GM19043 (cell line): ENCODE measurements around the gene NOTCH3.

ENCODE experiments used
- ATAC-seq: cut with Tn5 transposase; IDR thresholded peaks from one replicate; pipeline ENCODE4 v1.9.1; 2021; ENCODE audit warnings: low read depth; ENCODE audit not compliant: unreplicated experiment

Gene NOTCH3

DNA sequence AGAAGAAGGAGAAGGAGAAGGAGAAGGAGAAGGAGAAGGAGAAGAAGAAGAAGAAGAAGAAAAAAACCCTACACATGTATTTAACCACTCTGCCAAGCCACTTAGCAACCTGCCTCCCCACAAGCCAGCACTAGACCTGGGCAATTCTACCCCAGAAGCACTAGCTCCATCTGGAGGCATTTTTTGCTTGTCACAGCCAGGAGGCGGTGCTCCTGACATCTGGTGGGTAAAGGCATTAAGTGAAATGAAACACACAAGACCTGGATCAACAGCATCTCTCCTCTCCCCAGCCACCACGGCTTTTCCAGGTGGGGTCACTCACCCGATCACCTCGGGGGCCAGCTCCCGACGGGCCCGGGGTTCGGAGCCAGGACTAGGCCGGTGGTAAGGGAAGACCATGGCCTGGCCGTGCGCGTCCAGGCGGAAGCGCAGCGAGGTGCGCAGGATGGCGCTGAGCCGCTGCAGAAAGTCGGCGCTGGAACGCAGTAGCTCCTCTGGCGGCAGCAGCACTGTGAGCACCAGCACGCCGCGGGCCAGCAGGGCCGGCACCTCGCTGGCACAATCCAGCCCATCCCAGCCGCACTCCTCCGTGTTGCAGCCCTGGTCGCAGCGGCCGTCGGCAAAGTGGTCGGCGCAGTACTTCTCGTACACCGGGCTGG, 26.9 kb downstream of the NOTCH3 start:
- no peak for ATAC-seq

DNA sequence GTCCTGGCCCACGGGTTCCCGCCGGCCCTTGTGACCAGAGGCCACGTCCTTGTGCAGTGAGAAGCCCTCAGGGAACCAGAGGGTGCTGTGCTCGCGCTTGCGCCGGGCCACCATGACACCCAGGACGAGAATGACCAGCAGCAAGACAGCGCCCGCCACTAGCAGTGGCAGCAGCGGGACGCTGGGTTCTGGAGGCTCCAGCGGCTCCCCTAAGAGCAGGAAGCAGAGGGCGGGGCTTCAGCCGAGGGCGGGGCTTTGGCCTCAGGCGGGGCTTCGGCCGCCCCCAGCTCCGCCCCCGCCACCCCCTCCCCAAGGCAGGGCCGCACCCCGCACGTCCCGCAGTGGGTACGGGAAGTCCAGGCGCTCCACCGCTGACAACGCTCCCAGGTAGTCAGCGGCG, 30.4 kb downstream of the NOTCH3 start:
- ATAC-seq = no peak

DNA sequence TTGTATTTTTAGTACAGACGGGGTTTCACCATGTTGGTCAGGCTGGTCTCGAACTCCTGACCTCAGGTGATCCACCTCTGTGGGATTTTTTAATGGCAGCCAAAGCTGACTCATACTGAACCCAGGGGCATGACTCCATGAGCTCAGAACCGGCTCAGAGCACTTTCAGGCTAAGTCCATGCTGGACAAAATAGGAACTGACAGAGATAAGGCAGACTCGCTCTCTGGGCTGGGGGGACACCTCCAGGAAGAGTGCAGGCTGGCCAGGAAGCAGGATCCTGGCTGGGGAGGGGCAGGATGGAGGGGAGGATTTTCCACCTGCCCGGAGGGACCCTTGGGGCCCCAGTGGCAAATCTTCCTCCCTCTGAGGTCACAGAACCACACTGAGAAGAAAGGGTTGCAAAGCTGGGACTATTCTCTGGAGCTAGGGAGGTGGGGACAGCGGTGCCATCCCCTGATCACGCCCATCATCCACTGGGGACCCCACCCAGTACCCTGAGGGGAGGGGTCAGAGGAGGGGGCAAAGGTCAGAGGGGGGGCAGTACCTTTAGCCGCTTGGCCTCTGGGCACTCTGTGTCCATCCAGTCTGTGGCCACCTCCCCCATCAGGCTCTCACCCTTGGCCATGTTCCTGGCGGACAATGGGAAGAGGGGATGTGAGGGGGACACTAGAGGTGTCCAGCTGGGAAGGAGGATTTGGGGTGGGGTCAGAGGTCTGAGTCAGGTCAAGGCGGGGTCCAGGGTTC, 31.1 kb downstream of the NOTCH3 start:
- no peak for ATAC-seq

DNA sequence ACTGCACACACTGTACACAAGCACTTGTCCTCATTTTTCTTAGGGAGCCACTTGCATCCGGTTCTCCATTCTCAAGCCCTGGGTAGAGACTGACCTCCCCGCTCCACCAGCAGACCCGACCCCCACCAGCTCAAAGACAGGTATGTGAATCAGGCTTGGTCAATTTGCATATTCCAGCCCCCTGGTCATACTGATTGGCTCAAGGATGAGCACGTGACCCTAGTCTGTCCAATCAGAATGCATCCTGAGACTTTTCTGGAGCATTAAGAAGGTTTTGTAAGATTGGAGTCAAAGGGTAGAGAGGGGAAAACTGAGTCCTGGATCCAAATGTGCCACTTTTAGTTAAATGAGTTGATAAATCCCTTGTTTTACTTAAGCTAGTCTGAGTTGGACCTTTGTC, 34.1 kb downstream of the NOTCH3 start:
- ATAC-seq = no peak

DNA sequence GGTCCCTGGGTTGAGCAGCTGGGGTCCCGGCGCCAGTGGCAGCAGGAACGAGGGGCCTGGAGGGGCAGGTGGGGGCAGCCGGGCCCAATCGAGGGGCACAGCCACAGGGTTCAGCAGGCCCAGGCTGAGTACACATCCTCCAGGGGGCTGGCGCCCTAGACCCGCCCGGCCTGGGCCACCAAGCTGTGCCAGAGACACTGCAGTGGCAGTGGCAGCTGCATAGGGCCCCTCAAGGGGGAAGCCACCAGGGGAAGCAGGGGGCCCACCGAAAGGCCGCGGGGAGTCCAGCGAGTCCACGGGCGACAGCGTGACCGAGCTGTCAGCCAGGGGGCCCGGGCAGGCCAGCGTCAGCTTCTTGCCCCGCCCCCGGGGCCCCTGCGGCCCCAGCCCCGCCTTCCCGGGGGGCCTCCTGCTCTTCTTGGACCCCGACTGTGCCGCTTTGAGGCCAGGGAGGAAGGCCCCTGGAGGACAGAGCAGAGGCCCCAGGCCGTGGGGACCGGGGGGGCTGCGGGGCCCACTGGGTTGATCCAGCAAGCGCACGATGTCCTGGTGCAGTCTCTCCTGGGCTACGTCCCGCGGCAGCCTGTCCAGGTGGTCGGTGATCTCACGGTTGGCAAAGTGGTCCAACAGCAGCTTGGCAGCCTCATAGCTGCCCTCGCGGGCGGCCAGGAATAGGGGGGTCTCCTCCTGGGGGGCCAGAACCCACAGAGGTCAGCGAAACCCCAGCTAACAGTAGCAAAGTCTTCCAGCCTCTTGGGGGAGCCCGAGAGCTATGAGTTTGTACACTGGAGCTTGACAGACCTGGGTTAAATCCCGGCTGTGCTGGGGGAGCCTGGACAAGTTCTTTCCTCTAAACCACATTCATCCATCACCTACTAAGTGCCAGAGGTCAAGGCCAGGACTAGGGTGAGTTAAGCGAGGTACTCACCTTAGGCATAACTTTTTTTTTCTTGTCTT, 39.5 kb downstream of the NOTCH3 start:
- ATAC-seq = no peak

DNA sequence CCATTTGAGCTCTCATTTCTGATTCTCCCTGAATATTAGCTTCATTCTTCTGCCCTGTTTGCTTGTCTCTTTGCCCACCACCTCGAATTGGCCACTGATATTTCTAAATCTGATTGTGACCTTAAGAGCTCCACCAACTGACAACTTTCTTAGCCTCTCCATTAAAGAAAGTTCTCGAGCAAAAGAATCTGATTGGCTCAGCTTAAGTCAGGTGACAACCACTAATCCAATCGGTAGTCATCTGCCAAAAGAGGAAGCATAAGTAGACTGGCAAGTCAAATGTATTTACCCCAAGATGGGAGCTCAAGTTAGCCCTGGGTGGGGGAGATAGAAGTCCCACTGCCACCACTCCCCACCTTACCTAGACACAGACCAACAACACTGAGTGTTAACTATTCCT, 41.5 kb downstream of the NOTCH3 start:
- no peak for ATAC-seq

DNA sequence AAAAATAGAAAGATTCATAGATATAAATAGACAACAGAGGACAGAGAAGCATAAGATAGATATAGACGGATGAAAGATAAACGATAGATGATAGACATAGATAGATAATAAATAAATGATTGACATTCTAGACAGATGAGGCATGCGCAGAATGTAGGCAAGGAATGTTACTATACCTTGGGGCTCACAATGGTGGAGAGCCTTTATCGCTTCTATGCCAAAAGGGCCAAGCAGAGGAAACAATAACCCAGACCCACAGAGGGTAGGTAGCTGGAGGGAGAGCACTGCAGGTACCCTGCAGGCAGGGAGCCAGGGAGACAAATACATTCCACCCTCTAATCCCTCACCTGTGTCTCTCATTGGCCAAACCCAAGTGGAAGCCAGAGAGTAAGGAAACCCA, 44.4 kb downstream of the NOTCH3 start:
- no peak for ATAC-seq

DNA sequence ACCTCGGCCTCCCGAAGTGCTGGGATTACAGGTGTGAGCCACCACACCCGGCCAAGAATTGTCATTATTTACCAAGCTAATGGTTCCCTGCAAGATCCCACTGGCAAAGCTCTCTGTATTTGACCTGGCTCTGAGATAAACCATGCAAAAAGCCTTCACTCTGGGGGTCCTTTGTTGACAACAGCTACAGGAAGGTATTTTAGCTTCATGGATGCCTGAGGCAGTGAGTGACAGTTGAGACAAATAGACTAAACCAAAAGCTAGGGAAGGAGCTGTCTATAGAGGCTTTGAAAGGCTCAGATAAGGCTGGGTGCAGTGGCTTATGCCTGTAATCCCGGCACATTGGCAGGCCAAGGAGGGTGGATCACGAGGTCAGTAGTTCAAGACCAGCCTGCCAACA, 45.5 kb downstream of the NOTCH3 start:
- ATAC-seq = no peak

DNA sequence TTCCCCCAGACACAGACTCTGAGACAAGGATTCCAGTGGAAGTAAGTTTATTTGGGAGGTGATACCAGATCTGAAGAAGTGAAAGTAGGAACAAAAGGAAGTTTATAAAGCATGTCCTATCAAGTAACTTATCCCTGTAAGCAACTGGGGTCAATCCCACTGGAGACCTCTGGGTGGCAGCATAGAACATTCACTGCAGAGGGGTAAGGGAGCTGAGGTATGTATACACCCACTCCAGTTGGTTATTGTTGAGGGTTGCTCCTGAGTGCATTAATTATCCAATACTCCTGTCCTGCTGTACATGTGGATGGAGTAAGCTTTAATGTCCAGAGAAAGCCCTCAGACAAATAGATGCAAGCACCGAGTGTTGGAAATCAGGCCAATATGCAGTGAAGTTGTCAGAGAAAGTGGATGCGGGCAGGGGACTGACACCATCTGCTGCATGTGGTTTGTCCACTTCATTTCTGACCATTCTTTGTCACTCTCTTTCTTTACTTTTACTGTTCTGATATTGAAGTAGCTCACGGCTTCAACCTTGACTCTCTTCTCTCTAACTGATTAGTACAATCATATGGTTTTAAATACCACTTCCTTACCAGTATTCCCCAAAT, 46.7 kb downstream of the NOTCH3 start:
- no peak for ATAC-seq

DNA sequence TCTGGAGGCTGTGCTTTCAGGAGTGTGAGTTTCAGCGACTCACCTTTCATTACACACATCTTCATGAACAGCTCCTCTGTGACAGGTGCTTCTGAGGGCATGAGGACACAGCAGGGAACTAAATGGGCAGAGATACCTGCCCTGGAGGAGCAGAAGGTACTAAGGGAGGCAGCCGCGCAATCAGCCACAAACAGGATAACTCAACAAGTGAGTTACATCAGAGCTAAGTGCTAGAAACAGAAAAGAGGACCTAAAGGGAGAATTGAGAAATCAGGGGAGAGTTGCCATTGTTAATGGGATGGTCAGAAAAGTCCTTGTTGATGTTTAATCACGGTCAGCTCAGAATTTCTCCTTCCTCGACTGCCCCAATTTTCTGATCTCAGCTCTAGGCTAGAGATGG, 51.1 kb downstream of the NOTCH3 start:
- ATAC-seq = no peak

DNA sequence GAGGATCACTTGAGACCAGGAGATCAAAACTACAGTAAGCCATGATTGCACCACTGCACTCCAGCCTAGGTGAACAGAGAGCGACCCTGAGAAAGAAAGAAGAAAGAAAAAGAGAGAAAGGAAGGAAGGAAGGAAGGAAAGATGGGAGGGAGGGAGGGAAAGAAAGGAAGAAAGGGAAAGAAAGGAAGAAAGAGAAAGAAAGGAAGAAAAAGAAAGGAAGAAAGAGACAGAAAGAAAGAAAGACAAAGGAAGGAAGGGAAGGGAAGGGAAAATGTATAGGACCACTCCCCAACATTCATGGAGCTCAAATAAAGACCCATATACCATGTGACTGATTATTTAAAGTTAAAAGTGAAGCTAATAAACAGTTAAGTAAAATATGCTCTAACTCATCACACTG, 53.7 kb downstream of the NOTCH3 start:
- no peak for ATAC-seq

DNA sequence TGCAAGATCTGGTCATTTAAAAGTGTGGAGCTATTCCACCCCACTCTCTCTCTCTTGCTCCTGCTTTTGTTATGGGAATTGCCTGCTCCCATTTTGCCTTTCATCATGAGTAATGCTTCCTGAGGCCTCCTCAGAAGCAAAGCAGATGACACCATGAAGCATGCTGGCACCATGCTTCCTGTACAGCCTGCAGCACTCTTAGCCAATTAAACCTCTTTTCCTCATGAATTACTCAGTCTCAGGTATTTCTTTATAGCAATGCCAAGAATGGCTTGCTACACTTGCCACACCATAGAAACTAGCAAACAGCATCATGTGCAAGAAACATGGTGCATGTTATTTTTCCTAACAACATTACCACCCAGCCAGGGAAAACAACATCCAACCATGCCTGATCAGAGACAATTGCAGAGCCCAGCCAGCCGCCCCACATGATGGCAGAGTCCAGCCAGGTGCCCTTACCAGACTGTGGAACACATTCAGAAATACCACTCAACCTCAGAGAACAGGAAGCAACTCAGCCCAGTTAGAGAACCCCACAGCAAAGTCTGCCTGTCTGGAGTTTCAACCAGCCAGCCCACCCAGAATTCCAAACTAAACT, 56.6 kb downstream of the NOTCH3 start:
- ATAC-seq = no peak

DNA sequence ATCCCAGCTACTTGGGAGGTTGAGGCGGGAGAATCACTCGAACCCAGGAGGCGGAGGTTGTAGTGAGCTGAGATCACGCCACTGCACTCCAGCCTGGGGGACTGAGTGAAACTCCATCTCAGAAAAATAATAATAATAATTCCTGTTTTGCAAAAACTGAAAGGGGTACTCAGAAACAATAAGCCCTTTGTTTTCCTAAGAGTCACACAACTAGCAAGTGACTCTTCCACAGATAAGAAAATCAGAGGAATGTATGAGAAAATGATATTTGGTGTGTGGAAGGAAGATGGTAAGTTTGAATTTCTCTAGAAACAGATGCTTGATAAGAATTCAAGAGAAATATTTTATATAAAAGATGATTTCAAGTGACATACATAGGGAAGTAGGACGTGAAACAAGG, 58.5 kb downstream of the NOTCH3 start:
- no peak for ATAC-seq

DNA sequence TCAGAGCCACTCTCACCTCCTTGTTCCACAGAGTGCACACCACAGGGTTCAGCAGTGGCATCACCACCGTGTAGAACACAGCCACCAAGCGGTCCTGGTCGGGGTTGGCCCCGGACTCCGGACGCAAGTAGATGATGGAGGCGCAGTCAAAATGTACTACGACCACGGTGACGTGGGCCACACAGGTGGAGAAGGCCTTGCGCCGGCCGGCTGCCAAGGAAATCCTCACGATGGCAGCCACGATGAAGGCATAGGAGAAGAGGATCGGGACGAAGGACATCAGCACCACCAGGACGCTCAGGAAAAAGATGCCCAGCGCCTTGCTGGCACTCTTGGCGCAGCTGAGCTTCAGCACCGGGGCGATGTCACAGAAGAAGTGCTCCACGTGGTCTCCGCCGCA, 59.7 kb downstream of the NOTCH3 start:
- no peak for ATAC-seq

DNA sequence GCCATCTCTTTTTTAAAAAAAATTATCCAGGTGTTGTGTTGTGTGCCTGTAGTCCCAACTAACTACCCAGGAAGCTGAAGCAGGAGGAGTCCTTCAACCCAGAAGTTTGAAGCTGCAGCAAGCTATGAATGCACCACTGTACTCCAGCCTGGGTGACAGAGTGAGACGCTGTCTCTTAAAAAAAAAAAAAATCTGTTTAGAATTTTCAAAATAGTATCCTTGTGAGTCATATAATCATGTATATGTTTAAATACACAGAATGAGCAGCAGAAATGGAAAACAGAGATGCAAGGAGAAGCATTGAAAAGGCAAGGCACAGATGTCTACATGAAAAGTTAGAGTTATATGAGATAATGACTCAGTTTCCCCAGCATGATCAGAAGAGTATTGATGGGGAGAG, 62.4 kb downstream of the NOTCH3 start:
- ATAC-seq = no peak

DNA sequence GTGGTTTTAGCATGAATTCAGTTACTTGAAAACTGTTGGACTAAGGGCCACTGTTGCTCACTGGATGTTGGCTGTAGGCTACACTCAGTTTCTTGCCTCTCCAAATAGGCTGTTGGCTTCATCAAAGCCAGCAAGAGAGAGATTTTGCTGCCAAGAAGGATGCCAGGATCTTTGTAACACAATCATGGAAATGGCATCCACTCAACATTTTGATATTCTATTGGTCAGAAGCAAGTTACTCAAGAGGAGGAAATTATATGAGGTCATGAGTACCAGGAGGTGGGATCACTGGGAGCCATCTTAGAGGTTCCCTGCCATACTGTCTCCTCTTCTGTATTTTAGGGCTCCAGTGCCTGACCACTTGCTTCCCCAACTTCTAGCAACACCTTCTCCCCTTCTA, 63.0 kb downstream of the NOTCH3 start:
- no peak for ATAC-seq

DNA sequence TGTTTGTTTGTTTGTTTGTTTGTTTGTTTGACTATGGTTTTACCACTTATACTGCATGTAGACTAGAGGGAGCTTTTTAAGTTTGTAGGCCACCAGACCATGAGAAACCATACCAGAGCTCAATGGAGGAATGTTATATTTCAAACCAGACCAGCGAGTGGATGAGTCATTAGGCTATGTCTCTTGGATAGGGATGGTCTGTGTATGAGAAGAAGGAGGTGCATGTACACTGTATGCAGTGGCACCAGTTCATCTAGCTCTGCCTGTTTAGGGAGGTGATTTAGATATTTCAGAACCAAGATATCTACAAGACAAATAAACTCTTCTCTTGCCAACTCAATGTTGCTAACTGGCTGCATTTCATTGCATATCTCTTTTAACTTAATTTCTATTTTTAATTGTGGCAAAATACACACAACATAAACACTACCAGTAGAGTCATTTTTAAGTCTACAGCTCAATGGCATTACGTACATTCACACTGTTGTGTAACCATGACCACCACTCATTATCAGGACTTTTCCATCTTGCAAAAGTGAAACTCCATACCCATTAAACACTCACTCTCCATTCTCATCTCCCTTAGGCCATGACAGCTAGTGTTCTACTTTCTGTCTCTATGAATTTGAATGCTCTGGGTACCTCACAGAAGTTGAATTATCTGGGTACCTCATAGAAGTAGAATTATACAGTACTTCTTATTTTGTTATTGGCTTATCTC, 64.4 kb downstream of the NOTCH3 start:
- ATAC-seq = no peak

DNA sequence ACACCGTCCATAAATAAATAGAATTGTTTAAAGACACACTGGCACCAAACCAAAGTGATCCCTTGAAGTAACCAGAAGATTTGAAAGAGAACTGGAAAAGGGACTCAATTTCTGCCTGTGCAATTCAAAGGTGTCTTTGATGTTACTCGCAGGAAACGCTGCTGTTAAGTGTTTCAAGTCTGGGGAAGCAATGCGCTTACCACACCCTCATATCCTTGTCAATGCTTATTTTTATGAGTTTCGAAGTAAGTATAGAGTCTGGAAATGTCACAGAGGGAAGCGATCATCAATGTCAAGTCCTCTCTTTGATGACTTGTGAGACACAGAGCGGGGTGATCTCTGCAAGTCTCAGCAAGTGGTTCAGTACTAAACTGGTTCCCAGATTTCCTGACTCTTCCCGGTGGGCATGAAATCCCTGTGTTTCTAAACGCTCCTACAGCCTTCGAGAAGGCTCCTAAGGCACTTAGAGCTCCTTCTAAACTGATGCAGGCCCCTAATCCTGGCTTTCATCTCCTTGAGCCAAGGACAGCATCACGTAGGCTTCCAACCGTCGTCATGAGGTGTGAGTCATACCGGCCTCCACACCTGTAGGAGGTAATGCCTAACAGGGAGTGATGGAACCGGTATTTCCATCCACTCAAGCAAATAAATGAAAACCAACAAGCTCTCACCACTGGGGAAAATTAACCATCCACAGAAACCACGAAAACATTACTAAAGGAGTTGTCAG, 70.8 kb downstream of the NOTCH3 start:
- no peak for ATAC-seq

DNA sequence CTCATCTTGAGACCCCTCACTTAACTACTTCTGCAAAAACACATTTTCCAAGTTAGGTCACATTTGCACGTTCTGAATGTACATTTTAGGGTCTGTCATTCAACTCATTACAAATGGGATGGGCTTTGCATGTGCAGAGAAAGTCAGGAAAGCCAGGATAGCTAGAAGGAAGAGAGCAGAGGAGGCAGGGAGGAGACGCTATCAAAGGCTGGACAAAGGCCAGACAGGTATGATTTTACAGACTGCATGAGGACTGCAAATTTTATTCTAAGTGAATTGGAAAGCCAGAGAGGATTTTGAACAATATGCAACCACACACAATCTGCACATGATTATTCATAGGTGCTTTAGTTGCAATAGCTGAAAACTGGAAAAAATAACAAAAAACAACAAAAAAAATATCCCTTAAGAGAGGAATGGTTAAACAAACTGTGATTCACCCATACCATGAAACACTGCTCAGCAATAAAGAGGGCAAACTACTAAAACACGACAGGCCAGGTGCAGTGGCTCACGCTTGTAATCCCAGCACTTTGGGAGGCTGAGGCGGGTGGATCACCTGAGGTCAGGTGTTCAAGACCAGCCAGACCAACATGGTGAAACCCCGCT, 72.5 kb downstream of the NOTCH3 start:
- no peak for ATAC-seq
